HG03460 (cell line): ENCODE results near the gene SNF8.
"Not testable (repeated sequence)": the region's sequence is repeated elsewhere in the genome, so short reads cannot be mapped to it uniquely, and the experiment has no call there.

Source experiments
- ATAC-seq: cut with Tn5 transposase; IDR thresholded peaks from one replicate; pipeline ENCODE4 v1.9.1; 2021; ENCODE audit not compliant: unreplicated experiment

SNF8 gene, protein sequence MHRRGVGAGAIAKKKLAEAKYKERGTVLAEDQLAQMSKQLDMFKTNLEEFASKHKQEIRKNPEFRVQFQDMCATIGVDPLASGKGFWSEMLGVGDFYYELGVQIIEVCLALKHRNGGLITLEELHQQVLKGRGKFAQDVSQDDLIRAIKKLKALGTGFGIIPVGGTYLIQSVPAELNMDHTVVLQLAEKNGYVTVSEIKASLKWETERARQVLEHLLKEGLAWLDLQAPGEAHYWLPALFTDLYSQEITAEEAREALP

DNA sequence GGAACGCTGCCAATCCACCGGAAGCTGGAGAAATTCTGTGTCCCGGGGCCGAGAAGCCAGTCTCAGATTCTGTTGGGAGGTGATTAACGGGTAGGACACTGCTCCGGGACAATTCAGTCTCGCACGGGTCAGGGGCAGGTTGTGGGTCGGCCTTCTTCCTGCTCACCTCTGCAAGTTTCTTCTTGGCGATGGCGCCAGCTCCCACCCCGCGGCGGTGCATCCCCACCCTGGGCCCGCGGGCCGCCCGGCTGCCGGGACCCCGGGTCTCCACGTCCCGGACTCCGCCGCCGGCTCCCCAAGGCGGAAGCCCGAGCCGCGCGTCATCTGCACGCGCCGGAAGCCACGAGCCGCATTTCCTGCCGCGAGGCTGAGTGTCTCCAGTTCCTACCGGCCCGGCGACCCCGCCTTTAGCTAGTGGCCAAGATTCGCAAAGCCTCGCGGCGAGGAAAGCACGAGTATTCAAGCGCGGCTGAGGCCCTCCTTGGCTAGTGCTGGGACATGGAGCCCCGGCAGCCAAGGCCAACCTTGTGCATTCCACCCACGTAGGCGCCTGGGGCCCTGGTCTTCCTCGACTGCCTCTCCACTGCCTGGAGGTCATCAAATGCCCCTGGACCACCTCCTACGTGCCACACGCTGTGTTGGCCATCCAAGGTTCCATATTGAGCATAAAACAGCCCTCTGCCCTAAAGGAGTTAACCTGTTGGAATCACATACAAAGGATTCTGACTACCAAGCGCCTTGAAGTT is at the start of gene SNF8:
SNF8 (minus strand) TSS at position 328 of the 746 bp plus-strand sequence; CDS start at position 220, 108 bp downstream.
- ATAC-seq: peak; percentile 81

DNA sequence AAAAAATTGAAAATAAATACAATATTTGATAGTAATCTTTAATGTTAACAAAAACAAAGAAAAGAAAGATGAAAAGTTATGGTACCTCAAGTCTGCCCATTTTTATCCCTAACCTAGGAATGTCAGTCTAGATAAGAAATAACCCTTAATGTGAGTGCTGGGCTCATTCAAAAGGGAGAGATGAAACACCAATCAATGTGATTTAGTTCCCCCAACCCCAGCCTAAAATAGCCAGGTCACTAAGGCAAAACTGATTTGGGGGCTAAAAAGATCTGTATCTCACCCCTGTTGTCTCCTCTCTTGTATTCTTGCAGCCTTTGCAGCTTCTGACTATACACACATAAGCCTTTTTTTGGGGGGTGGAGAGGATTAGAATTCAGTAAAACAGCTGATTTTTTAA is 49.3 kb upstream of the SNF8 start:
- ATAC-seq: no peak

DNA sequence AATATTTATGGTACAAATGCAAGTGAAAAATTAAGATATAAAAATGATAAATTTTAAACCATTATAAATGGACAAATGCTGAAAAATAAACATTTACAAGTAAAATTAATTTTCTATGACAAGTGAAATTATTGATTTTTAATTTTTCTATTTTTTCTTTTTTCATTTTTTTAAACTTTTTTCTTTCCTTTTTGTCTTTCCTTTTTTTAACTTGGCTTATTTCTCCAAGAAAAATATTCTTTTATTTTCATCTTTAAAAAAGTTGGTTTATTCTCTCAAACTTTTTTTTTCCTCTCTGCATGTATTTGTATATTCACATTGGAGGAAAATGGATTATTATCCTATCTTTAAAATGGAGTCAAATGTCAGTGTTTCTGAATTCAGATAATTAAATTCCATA is 48.7 kb upstream of the SNF8 start:
- ATAC-seq: no peak

DNA sequence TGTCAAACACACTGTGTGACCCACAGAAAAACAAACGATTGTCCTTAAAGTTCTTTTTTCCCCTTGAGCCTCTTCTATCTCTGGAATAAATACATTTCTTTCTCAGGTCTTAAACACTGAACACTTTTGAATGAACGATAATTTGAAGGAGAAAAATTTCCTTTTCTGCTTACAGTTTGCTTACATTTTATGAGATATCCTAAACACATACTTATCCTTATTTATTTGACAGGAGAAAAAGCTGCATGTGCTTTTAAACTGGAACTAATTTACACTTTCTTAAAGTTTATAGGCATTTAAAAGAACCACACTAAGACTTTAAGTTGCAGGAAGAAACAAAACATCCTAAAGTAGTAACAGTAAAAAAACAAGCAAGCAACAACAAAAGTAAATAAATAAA is 47.8 kb upstream of the SNF8 start:
- ATAC-seq: no peak

DNA sequence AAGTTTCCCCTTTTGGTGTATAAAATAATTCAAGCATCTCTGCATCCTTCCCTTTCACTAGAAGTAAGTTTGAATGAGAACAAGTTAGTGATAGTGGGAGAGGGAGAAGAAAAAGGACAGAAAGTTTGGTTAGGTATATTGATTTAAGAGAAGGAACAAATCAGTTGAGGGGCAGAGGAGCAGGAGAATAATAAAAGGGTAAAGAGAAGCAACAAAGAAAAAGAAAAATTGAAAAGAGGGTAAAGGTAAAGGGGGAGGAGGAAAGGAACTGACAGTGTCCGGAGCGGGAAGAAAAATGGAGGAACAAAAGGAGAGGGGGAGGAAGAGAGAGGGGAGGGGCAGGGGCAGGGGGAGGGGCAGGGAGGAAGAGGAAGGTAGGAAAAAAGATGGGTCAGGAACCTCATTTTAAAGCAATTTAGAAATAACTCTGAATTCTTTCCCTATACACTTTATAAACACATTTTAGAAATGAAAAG is 46.3 kb upstream of the SNF8 start:
- ATAC-seq: no peak

DNA sequence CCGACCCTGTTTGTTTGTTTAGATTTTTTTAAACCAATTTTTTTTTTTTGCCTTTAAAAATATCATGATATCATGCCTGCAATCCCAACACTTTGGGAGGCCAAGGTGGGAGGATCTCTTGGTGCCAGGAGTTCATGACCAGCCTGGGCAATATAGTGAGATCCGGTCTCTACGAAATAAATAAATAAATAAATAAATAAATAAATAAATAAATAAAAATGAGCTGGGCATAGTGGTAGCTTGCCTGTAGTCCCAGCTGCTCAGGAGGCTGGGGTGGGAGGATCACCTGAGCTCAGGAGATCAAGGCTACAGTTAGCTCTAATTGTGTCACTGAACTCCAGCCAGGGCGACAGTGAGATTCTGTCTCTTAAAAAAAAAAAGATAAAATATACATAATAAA is 44.5 kb upstream of the SNF8 start:
- ATAC-seq: no peak

DNA sequence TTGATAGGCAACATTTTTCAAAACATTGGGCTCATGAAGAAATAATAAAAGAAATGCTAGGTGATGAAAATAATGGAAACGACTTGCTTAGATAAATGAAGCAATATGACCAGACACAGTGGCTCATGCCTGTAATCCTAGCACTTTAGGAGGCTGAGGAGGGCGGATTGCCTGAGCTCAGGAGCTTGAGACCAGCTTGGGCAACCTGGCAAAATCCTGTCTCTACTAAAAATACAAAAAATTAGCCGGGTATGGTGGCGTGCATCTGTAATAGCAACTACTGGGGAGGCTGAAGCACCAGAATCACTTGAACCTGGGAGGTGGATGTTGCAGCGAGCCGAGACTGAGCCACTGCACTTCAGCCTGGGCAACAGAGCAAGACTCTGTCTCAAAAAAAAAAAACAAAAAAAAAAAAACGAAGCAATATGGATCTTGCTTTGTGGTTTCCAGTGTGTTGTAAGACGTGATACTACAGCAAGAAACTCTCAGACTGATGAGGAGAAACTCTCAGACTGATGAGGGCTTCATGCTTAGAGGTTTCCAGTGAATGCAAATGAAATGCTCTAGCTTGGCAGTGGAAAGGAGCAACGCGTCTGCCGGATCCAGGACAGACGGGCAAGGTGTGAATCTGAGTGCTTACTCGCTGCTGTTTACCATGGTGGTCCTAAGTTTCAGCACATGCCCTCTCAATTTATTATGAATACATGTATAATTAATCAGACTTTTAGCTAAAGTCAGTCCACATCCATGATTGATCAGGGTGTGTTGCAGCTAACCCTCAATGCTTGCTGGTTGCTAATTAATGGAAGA is 41.0 kb upstream of the SNF8 start:
- no peak for ATAC-seq

DNA sequence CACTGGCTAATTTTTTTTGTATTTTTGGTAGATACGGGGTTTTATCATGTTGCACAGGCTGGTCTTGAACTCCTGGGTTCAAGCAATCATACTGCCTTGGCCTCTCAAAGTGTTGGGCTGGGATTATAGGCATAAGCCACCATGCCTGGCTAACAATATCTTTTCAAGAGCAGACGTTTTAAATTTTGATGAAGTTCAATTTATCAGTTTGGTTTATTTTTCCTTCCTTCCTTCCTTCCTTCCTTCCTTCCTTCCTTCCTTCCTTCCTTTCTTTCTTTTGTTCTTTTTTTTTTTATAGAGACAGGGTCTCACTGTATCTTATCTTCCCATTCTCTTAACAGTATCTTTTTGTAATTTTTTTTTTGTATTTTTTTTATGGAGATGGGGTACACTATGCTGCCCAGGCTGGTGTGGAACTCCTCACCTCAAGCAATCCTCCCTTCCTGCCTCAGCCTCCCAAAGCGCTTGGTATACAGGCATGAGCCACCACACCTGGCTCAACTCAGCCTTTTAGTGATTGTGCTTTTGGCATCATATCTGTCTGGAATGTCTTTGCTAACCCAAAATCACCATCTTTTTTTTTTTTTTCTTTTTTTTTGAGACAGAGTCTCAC is 37.4 kb upstream of the SNF8 start:
- no peak for ATAC-seq

DNA sequence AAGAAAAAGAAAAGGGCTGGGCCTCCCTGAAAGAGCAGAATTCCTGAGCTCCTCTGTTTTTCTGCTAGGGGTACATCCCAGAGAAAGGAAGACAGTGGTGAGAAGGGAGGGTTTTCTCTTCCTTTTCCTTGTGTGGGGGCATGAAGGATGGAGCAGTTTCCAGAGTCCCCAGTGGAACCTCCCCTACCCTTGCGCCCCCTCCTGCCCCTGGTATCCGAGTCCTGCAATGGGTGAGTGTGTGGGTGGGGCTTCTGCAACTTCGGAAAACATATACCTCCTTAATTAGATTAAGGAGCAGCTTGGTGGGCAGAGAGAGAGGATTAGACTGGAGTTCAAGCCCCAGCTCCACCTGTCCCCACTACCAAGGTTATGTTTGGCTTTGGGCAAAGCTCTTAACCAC is 29.2 kb upstream of the SNF8 start:
- ATAC-seq: no peak

DNA sequence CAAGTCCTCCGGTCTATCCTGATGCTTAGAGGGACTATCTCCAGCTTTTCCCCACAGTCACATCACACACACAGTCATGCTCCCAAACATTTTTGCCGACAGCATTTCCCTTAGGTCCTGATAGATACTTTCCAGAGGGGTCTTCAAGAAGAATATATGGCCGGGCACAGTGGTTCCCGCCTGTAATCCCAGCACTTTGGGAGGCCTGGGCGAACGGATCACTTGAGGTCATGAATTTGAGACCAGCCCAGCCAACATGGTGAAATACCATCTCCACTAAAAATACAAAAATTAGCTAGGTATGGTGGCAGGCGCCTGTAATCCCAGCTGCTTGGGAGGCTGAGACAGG is 28.1 kb upstream of the SNF8 start:
- ATAC-seq: no peak

DNA sequence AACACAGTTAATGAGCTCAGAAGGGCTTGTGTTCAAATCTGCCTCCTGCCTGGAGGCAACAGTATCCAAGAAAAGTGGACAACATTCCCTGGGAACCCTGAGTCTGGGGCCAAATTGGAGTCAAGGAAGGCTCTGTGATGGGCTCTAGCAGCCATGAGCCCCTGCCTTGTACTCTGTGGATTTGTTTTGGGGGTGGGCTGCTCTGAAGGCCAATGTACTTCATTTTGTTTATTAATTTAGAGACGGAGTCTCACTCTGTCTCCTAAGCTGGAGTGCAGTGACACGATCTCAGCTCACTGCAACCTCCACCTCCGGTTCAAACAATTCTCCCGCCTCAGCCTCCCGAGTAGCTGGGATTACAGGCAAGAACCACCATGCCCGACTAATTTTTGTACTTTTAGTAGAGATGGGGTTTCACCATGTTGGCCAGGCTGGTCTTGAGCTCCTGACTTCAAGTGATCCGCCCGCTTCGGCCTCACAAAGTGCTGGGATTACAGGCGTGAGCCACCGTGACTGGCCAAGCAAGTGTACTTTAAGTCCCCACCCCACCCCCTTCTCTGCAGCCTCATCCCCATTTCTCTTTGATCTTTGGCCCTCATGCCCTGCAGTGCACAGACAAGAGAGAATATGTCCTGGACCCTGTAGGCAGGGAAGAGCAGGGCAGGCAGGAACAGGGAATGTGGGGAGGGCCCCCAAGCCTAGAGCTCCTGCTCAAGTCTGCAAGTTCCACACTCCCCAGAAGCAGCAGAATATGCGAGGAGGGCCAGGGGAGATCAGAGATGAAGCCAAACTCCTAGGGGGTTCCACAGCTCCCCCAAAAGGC is 26.4 kb upstream of the SNF8 start:
- no peak for ATAC-seq

DNA sequence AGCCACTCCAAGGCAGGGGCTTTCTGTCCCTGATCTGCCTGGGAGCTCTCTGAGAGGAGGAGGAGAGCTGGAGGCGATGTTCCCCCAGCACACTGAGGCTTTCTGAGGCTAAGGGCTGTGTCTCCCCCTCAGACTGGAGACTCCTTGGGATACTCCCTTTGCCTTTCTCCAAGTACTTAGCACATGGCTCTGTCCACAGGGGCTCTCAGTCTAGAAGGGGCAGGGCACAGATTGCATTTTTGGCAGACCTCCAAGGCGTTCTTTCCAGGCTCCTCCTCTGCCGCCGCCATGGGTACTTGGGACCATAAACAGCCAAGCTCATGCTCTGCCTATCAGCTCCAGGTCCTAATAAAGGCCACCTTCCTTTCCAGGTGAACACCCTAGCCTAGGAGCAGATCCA is 25.6 kb upstream of the SNF8 start:
- ATAC-seq: no peak

DNA sequence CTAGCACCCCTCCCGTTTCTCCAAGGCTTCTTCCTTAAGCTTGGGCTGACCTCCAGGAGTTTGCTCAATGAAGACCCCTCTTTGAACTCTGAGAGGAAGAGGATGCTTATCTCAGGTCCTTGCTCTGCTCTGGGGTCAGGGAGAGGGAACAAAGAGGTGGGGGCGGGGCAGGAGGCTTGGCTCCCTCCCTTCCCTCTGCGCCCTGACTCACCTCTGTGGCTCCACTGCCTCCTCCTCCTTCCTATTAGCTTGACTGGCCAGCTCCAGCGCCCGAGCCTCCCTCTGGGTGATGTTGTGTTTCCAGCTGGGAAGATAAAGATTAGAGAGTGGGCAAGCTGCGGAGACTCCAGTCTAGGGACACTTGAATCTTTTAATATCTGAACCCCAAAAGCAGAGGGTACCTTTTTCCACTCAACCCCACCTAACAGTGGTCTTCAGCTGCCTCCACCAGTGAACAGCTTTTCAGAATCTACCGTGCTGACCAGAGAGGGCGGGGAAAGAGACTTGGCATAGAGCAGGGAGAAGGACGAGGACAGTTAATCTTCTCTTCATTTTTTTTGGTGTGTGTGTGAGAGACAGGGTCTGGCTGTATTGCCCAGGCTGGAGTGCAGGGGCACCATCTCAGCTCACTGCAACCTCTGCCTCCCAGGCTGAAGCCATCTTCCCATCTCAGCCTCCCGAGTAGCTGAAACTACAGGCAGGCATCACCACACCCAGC is 17.0 kb upstream of the SNF8 start:
- no peak for ATAC-seq

DNA sequence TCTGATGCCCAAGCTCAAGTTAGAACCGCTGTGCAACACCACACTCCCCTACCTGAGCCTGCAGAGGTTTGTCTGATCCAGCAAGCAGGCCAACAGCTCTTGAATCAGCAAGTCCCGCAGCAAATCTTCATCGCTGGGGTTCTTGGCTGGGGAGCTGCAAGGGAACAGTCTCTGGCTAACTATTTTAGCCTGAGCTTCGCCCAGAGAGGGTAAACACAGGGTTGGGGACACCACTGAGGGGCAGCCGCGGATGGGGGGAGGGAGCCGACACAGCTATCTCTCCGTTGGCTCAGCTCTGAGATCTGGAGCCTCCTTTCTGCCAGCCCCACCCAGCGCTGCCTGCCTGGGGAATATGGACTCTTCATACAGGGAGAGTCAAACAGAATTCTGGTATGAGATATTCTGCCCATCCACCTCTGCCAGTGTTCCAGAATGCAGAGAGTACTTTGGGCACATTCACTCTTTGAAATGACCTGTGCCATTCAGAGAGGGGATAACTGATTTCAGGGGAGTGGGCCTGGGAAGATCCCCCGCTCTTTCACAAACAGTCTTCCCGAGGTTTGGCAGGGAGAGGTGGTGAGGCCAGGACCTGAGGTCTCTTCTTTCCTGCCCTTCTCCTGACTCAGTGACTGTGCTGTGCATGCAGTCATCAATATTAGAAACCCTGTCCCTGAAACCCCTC is 16.3 kb upstream of the SNF8 start:
- no peak for ATAC-seq

DNA sequence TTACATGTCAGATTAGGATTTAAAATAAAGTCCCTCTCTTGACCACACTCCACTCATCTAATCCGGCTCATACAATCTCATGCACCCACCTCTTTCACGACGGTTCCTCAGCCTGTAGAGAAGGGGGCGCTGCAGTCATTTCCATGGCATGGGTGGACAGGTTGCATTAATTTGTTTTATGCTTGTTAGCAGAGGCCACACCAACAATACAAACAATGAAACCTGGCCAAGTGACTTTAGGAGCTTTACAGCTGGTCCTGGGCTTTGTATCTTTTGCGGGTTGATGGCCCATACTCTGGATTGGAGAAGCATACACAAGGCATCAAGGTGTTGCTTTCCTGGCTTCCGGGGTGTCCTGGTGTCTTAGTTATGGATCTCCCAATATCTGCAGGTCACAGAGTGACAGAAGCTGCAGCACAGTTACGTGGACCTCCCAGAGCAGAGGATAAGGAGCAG is 9.7 kb upstream of the SNF8 start:
- ATAC-seq: no peak

DNA sequence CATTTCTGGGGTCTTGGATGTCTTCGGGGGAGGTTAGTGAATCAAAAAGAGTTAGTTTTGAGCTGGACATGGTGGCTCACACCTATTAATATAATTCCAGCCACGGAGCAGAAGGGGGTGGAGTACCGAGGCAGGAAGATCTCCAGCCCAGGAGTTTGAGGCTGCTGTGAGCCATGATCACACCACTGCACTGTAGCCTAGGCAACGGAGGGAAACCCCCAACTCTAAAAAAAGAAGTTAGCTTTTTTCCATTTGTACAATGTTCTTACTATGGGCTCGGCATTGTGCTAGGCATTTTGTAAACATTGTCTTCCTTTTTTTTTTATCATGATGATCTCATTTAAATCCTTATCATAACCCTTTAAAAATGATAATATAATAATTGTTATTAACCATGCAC is 8.3 kb upstream of the SNF8 start:
- no peak for ATAC-seq

DNA sequence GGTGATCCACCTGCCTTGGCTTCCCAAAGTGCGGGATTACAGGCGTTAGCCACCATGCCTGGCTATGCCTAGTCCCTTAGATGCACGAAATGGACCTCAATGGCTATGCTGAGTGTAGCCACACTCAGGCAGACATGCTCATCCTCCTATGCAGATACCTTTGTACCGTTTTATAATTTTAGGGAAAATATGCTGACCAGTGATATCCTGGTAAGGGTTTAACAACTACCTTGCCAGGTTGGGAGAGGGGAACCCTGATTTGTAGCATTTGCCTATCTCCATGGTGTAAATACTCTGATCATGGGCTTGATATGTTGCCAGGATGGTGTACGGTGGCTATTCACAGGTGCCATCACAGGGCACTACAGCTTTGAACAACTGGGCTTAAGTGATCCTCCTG is 6.9 kb upstream of the SNF8 start:
- ATAC-seq: no peak

DNA sequence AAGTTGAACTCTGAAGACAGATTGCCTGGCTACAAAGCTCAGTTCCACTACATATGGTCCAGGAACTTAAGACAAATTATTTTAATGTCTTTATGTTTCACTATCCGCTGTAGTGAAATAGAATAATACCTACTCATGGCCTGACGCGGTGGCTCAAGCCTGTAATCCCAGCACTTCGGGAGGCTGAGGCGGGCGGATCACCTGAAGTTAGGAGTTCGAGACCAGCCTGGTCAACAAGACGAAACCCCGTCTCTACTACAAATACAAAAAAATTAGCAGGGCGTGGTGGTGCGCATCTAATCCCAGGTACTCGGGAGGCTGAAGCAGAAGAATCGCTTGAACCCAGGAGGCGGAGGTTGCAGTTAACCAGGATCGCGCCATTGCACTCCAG is 614 bp upstream of the SNF8 start:
- not testable (repeated sequence) for ATAC-seq

DNA sequence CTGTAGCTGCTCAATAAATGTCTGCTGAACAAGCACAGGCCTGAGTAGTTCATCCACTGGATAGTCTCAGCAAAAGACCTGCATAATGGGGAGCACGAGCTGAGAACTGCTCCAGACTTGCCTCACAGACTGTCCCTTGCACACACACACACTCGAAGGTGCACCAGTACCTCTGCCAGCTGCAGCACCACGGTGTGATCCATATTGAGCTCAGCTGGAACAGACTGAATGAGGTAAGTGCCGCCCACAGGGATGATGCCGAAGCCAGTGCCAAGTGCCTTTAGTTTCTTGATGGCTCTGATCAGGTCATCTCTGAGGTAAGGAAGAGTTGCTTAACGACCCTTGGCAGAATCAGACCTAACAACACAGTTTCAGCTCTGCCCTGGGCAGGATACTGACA is 11.6 kb downstream of the SNF8 start:
- ATAC-seq: no peak
